Loucy (cell line): ENCODE data around the gene ABCC4.

Experiments used
- H2AFZ ChIP-seq: fragments of 200-600 bp; sonication (generic); 2 replicates; pipeline ENCODE4 v1.6.0; 2016; ENCODE audit warnings: antibody characterized with exemption, mild to moderate bottlenecking, low read length, moderate library complexity
- H3F3A ChIP-seq: fragments of 200-600 bp; 2 replicates; pipeline ENCODE4 v1.6.0; 2016; ENCODE audit warnings: antibody characterized with exemption, low read depth, mild to moderate bottlenecking
- H3K27me3 ChIP-seq: fragments of 200-600 bp; sonication (generic); 2 replicates; pipeline ENCODE4 v1.6.1; 2014; ENCODE audit warnings: low read length, mild to moderate bottlenecking; ENCODE audit not compliant: insufficient read depth, poor library complexity, severe bottlenecking
- H3K36me3 ChIP-seq: fragments of 200-600 bp; sonication (generic); 2 replicates; pipeline ENCODE4 v1.6.1; 2016; ENCODE audit warnings: low read length; ENCODE audit not compliant: insufficient read depth
- H3K4me1 ChIP-seq: fragments of 200-600 bp; sonication (generic); 2 replicates; pipeline ENCODE4 v1.5.1; 2014; ENCODE audit warnings: low read length, mild to moderate bottlenecking; ENCODE audit not compliant: insufficient read depth, poor library complexity, severe bottlenecking
- H3K4me2 ChIP-seq: fragments of 200-600 bp; sonication (generic); 2 replicates; pipeline ENCODE4 v1.6.0; 2014; ENCODE audit warnings: antibody characterized with exemption, low read length, low read depth, mild to moderate bottlenecking; ENCODE audit not compliant: poor library complexity, severe bottlenecking
- H3K4me3 ChIP-seq: fragments of 200-600 bp; sonication (generic); 2 replicates; pipeline ENCODE4 v1.5.1; 2014; ENCODE audit warnings: low read length, mild to moderate bottlenecking, mixed read lengths; ENCODE audit not compliant: poor library complexity, severe bottlenecking
- H3K79me2 ChIP-seq: fragments of 200-600 bp; sonication (generic); 2 replicates; pipeline ENCODE4 v1.6.1; 2014; ENCODE audit warnings: low read length; ENCODE audit not compliant: insufficient read depth
- H3K9ac ChIP-seq: fragments of 200-600 bp; sonication (generic); 2 replicates; pipeline ENCODE4 v1.6.0; 2014; ENCODE audit warnings: mild to moderate bottlenecking, low read depth, low read length, moderate library complexity; ENCODE audit not compliant: poor library complexity, severe bottlenecking
- H3K9me2 ChIP-seq: fragments of 200-600 bp; sonication (generic); replicated peaks from 2 replicates; pipeline ENCODE4 v1.6.1; 2016; ENCODE audit warnings: low read depth, low read length, mixed read lengths
- H3K9me3 ChIP-seq: fragments of 200-600 bp; sonication (generic); 2 replicates; pipeline ENCODE4 v1.6.1; 2014; ENCODE audit warnings: mild to moderate bottlenecking, antibody characterized with exemption, low read length, low read depth; ENCODE audit not compliant: insufficient read depth
- H4K20me1 ChIP-seq: fragments of 200-600 bp; sonication (generic); 2 replicates; pipeline ENCODE4 v1.6.0; 2014; ENCODE audit warnings: antibody characterized with exemption, low read length, mild to moderate bottlenecking; ENCODE audit not compliant: insufficient read depth, poor library complexity, severe bottlenecking
- CTCF ChIP-seq: fragments of 200-600 bp; sonication (generic); conservative IDR thresholded peaks from 2 replicates; pipeline ENCODE4 v1.5.1; 2014; ENCODE audit warnings: mild to moderate bottlenecking, antibody characterized with exemption, low read length
- EZH2phosphoT487 ChIP-seq: fragments of 200-600 bp; IDR thresholded peaks from 2 replicates; pipeline ENCODE4 v1.6.1; 2018; ENCODE audit warnings: antibody characterized with exemption, mild to moderate bottlenecking, moderate library complexity, borderline replicate concordance

The ABCC4 gene

GRCh38 chr13:95191821-95192563 lies 109.3 kb downstream of the ABCC4 start:
- no peaks in the 10 kb centered on the region for H3F3A ChIP-seq
- no peaks in the 10 kb centered on the region for H4K20me1 ChIP-seq
- peaks cover 2% of the 10 kb centered on the region; the same call in 1 of the 2 replicates for H3K36me3 ChIP-seq
- H3K4me3 ChIP-seq = no peak overlapping the region
- no peaks in the 10 kb centered on the region for H3K9me2 ChIP-seq
- TF ChIP-seq CTCF (peak; percentile 94), EZH2phosphoT487 (no peak)
- H3K4me2 ChIP-seq = no peak overlapping the region
- no peaks in the 10 kb centered on the region for H3K4me1 ChIP-seq
- H3K27me3 ChIP-seq = no peaks in the 10 kb centered on the region
- H2AFZ ChIP-seq = no peak overlapping the region
- H3K9ac ChIP-seq = no peak overlapping the region
- no peaks in the 10 kb centered on the region for H3K79me2 ChIP-seq
- H3K9me3 ChIP-seq = no peaks in the 10 kb centered on the region

GRCh38 chr13:95188128-95188527 lies 113.1 kb downstream of the ABCC4 start:
- Histone ChIP-seq H3K27me3 (no peaks in the 10 kb centered on the region), H3K4me1 (peaks cover 25% of the 10 kb centered on the region), H3K79me2 (no peaks in the 10 kb centered on the region), H3K36me3 (no peaks in the 10 kb centered on the region), H3K9ac (no peak overlapping the region), H3K9me2 (no peaks in the 10 kb centered on the region), H3K4me2 (no peak overlapping the region), H3K4me3 (no peak overlapping the region), H3K9me3 (no peaks in the 10 kb centered on the region), H2AFZ (no peak overlapping the region), H4K20me1 (no peaks in the 10 kb centered on the region), H3F3A (peaks cover 5% of the 10 kb centered on the region; the same call in 1 of the 2 replicates)
- TF ChIP-seq EZH2phosphoT487 = no peak
- TF ChIP-seq CTCF = no peak

GRCh38 chr13:95185851-95186250 lies 115.4 kb downstream of the ABCC4 start:
- Histone ChIP-seq H3K9me2 (no peaks in the 10 kb centered on the region), H3K4me2 (peak overlapping the region; percentile 70), H3K4me3 (peak overlapping the region; percentile 58), H4K20me1 (no peaks in the 10 kb centered on the region), H3K27me3 (no peaks in the 10 kb centered on the region), H3K79me2 (no peaks in the 10 kb centered on the region), H2AFZ (no peak overlapping the region), H3F3A (peaks cover 5% of the 10 kb centered on the region; the same call in 1 of the 2 replicates), H3K9ac (peak overlapping the region; percentile 7), H3K4me1 (peaks cover 25% of the 10 kb centered on the region), H3K36me3 (no peaks in the 10 kb centered on the region), H3K9me3 (no peaks in the 10 kb centered on the region)
- TF ChIP-seq CTCF (no peak), EZH2phosphoT487 (no peak)
